Measurements from ENCODE around the gene KRT84.

Gene KRT84

DNA sequence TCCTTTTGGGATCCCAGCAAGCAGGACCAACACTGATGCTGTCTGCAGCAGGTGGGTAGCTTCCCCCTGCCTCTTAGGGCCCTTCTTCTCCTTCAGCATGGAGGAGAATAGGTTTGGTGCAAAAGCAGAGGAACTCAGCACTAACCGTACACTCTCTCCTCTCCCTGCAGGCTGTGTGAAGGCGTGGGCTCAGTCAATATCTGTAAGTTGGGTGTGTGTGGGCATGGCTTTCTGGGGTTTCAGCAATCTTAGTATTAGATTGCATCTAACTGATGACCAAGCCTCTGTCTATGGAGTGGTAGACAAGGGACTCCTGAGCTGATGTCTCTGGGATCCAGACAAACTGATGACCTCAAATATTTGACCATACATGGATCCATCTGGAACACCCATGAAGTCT is 32.5 kb downstream of the KRT84 start:
- no peak for DNase-seq (ENCODE audit: low read depth)
- no peak overlapping the region for H3K4me3 ChIP-seq (ENCODE audit: low read depth, low read length)
- TF ChIP-seq, protein P1, sequence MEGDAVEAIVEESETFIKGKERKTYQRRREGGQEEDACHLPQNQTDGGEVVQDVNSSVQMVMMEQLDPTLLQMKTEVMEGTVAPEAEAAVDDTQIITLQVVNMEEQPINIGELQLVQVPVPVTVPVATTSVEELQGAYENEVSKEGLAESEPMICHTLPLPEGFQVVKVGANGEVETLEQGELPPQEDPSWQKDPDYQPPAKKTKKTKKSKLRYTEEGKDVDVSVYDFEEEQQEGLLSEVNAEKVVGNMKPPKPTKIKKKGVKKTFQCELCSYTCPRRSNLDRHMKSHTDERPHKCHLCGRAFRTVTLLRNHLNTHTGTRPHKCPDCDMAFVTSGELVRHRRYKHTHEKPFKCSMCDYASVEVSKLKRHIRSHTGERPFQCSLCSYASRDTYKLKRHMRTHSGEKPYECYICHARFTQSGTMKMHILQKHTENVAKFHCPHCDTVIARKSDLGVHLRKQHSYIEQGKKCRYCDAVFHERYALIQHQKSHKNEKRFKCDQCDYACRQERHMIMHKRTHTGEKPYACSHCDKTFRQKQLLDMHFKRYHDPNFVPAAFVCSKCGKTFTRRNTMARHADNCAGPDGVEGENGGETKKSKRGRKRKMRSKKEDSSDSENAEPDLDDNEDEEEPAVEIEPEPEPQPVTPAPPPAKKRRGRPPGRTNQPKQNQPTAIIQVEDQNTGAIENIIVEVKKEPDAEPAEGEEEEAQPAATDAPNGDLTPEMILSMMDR (IDR thresholded peaks at IDR 0.05; ENCODE audit: low read depth, low read length, missing control alignments): no peak

DNA sequence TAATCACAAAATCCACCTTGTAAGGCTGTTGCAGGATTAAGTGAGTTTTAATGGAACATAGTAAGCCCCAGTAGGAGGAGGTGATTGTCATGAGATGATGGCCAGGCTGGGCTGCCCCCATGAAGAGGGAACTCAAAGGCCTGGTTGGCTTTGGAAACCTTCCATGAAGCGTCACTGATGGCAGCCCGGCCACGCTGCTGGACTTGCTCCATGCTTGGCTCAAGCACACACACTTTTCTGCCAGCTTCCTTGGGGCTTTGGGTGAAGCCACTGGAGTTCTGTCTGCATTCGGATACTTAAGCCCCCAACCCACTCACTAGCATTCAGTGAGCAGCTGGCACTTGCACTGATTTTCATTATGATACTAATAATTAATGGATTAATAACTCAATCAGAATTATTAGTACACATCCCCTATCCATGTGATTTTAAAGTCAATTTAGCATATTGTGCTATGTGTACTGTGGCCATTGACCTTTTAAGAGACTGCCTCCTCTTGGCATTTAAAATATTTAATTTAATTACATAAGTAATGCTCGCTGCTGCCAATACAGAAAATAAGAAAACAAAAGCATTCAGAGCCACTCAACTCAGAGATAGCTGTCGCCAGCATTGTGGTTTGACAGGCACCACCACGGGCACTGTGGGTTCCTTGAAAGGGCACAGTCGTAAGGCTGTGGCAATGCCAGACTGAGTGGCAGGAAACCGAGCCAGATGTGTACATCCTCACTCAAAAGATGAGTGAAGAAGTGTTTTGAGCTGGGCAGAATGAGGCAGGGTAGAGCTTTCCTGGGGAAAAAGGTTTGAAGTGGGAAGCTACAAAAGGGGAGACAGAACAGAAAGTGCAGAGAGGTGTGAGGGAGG is 34.0 kb downstream of the KRT84 start:
- TF ChIP-seq, protein P1 (IDR thresholded peaks at IDR 0.05; ENCODE audit: low read depth, low read length, missing control alignments): no peak
- H3K4me3 ChIP-seq (ENCODE audit: low read depth, low read length): no peak overlapping the region
- no peak for DNase-seq (ENCODE audit: low read depth)

DNA sequence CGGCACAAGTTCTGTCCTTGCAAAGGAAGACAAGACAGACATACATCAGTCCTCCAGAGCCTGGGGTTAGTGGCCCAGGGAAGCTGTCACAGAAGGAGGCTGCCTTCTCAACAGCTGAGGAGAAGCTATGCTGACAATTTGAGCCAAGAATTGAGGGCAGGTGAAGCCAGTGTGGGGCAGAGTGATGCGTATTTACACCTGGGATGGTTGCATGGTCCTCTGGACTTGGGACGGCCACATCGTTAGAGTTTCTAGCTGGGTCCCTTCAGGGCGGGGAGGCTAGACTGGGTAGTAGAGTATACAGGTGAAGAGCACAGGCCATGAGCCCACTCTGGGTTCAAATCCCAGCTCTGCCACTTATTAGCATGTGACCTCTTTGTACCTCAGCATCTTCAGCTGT is 34.7 kb downstream of the KRT84 start:
- H3K4me3 ChIP-seq (ENCODE audit: low read depth, low read length): no peak overlapping the region
- TF ChIP-seq, protein P1 (IDR thresholded peaks at IDR 0.05; ENCODE audit: low read depth, low read length, missing control alignments): no peak
- DNase-seq (ENCODE audit: low read depth): no peak

DNA sequence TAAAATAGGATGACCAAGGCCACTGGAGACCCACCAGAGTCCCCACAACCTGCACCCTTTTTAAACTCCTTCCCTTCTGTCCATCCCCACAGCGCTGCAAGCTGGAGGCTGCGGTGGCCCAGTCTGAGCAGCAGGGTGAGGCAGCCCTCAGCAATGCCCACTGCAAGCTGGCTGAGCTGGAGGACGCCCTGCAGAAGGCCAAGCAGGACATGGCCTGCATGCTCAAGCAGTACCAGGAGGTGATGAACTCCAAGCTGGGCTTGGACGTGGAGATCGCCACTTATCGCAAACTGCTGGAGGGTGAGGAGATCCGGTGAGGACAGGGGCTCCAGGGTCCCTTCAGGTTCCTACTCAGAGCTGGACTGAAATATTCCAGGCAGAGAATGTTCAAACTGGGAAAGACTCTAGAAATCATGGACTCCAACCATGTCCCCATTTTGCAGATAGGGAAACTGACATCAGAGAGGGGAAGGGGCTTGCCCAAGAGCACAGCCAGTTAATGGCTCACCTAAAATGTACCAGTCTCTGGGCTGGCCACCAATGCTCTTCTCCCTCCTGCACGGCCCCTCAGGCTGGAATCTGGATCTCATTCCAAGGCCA is 35.3 kb downstream of the KRT84 start:
- DNase-seq (ENCODE audit: low read depth): no peak
- TF ChIP-seq, protein P1 (IDR thresholded peaks at IDR 0.05; ENCODE audit: low read depth, low read length, missing control alignments): no peak
- H3K4me3 ChIP-seq (ENCODE audit: low read depth, low read length): no peak overlapping the region

DNA sequence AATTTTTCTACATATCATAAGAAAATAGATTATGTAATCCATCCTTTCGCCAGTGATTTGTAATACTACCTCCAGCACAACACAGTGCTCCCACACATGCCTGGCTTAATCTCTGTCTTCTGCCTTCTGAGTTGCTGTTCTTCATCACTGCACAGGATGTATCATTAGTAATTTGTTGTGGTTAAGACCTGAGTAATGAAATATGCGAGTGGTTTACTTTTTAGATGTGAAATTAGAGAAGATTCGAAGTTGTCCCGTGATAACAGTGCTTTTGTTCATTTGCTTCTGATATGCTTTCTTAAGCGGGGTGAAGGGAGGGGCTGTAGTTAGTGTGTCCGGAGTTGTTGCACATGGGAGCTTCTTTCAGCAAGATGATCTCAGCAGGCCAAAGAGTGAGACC is 36.3 kb downstream of the KRT84 start:
- H3K4me3 ChIP-seq (ENCODE audit: low read depth, low read length): no peak overlapping the region
- TF ChIP-seq, protein P1 (IDR thresholded peaks at IDR 0.05; ENCODE audit: low read depth, low read length, missing control alignments): no peak
- no peak for DNase-seq (ENCODE audit: low read depth)

DNA sequence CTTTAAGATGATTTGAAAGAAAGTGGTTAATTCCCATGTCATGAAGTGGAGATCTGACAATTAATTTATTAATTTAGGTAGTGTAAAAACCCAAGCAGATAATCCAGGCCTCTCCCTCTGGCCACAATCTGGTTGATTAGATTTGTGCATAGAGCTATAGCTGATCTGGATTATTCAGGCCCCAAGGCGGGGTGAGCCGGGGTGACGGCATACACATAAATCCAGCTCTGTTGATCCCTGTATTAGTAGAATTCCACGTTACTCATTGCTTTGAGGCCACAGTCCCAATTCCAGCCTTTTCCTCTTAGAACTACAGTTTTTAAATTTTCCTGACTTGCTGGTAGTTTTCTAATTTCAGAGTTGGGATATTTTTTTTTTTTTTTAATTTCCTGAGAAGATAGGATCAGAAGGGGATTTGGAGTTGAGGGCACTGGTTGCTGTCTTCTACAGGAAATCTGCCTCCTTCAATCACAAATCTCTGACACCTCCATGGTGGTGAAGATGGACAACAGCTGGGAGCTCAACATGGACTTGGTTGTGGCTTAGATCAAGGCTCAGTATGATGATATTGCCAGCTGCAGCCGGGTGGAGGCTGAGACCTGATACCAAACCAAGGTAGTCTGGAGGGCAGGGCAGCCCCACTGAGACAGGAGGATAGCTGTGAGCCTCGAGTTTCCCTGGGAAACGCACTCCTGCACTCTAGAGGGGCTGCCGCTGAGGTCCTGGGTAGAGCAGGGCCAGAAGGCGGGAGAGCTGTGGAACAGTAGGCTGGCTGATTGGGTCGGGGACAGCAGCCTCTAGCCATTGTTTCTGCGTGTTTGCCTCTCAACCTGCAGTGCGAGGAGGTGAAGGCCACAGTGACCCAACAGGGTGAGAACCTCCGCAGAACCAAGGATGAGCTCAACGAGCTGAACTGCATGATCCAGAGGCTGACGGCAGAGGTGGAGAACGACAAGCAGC is 37.6 kb downstream of the KRT84 start:
- no peak overlapping the region for H3K4me3 ChIP-seq (ENCODE audit: low read depth, low read length)
- TF ChIP-seq, protein P1 (IDR thresholded peaks at IDR 0.05; ENCODE audit: low read depth, low read length, missing control alignments): no peak
- DNase-seq (ENCODE audit: low read depth): no peak

Data from GM12864 (cell line).